Measurements from ENCODE around the gene FHDC1. TPM values are rescaled to one million over a fixed set of nuclear protein-coding genes. Genes with fewer than 3 reads are reported as not detected.

Gene FHDC1
- total and polyA plus RNA-seq, 2 experiments from 2014 or later: 0.18 TPM; not detected in 1

- Histone ChIP-seq H3K4me1 (ENCODE audit: low read depth) (peaks cover 16% of the 10 kb centered on the region), H3K27ac (no peak overlapping the region), H3K9me3 (ENCODE audit: low read depth) (no peaks in the 10 kb centered on the region), H3K4me3 (no peak overlapping the region), H3K36me3 (no peaks in the 10 kb centered on the region), H3K27me3 (peaks cover 43% of the 10 kb centered on the region)
- DNase-seq (ENCODE audit: low read depth in 1 of 2, low spot score in 1 of 2): no peak
- TF ChIP-seq CTCF (IDR thresholded peaks at IDR 0.05; ENCODE audit: low read depth, low read length): no peak
Measured at GRCh38 chr4:152962150-152962549, 26.0 kb downstream of the FHDC1 start.

GRCh38 chr4:152964335-152964734 lies 28.2 kb downstream of the FHDC1 start:
- H3K27ac ChIP-seq: no peak overlapping the region
- no peaks in the 10 kb centered on the region for H3K9me3 ChIP-seq (ENCODE audit: low read depth)
- no peak for TF ChIP-seq CTCF (IDR thresholded peaks at IDR 0.05; ENCODE audit: low read depth, low read length)
- no peaks in the 10 kb centered on the region for H3K36me3 ChIP-seq
- no peaks in the 10 kb centered on the region for H3K4me1 ChIP-seq (ENCODE audit: low read depth)
- peaks cover 43% of the 10 kb centered on the region for H3K27me3 ChIP-seq
- DNase-seq (ENCODE audit: low read depth in 1 of 2, low spot score in 1 of 2): no peak
- H3K4me3 ChIP-seq: no peak overlapping the region

- no peaks in the 10 kb centered on the region for H3K4me1 ChIP-seq (ENCODE audit: low read depth)
- H3K9me3 ChIP-seq (ENCODE audit: low read depth): no peaks in the 10 kb centered on the region
- no peak for DNase-seq (ENCODE audit: low read depth in 1 of 2, low spot score in 1 of 2)
- no peaks in the 10 kb centered on the region for H3K36me3 ChIP-seq
- peaks cover 35% of the 10 kb centered on the region for H3K27me3 ChIP-seq
- TF ChIP-seq CTCF (IDR thresholded peaks at IDR 0.05; ENCODE audit: low read depth, low read length): no peak
- H3K27ac ChIP-seq: no peak overlapping the region
- no peak overlapping the region for H3K4me3 ChIP-seq
Measured at GRCh38 chr4:152965611-152966010, 29.5 kb downstream of the FHDC1 start.

GRCh38 chr4:152967907-152968306 lies 31.8 kb downstream of the FHDC1 start:
- no peak for TF ChIP-seq CTCF (IDR thresholded peaks at IDR 0.05; ENCODE audit: low read depth, low read length)
- no peak for DNase-seq (ENCODE audit: low read depth in 1 of 2, low spot score in 1 of 2)
- Histone ChIP-seq H3K4me3 (no peak overlapping the region), H3K27ac (no peak overlapping the region), H3K9me3 (ENCODE audit: low read depth) (no peaks in the 10 kb centered on the region), H3K4me1 (ENCODE audit: low read depth) (no peaks in the 10 kb centered on the region), H3K36me3 (no peaks in the 10 kb centered on the region), H3K27me3 (peaks cover 13% of the 10 kb centered on the region)

GRCh38 chr4:152968806-152969394 lies 32.8 kb downstream of the FHDC1 start:
- no peaks in the 10 kb centered on the region for H3K36me3 ChIP-seq
- no peak for TF ChIP-seq CTCF (IDR thresholded peaks at IDR 0.05; ENCODE audit: low read depth, low read length)
- DNase-seq (ENCODE audit: low read depth in 1 of 2, low spot score in 1 of 2): no peak

More at GRCh38 chr4:152968806-152969394, 32.8 kb downstream of the FHDC1 start:
- no peak overlapping the region for H3K27ac ChIP-seq
- H3K4me3 ChIP-seq: no peak overlapping the region
- no peaks in the 10 kb centered on the region for H3K4me1 ChIP-seq (ENCODE audit: low read depth)
- H3K27me3 ChIP-seq: peaks cover 6% of the 10 kb centered on the region
- no peaks in the 10 kb centered on the region for H3K9me3 ChIP-seq (ENCODE audit: low read depth)
